ENCODE data around the gene SERP1.

Gene SERP1

DNA sequence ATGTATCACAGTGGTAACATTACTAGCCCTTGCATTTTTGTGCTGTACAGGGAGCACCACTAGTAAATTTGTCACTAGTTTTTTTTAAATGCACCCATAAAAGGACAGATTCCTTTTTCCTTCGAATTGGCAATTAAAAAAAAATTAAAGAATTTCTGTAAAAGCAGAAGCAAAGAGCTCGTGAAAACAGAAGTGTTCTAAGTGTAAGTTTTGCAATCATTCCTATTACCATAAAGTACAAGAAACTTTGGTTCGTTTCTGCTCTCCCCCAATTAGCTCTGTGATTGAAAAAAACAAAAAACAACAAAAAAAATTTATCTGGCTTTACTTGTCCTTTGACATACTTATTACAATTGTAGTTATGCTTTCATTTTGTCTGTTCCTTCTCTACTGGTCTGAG, 5.3 kb downstream of the SERP1 start:
- DNase-seq (ENCODE audit: insufficient read length, low spot score) (no peak), FAIRE-seq (no peak)
- TF ChIP-seq SPI1 (IDR thresholded peaks at IDR 0.05; ENCODE audit: low read depth, low read length) (no peak), POU2F2 (IDR thresholded peaks at IDR 0.05; ENCODE audit: low read depth, low read length) (no peak), PAX5 (IDR thresholded peaks at IDR 0.05; ENCODE audit: insufficient read depth, low read length, severe bottlenecking) (no peak), TAF1 (IDR thresholded peaks at IDR 0.05; ENCODE audit: low read depth, low read length) (no peak), POLR2A (IDR thresholded peaks at IDR 0.05; ENCODE audit: low read depth, low read length) (no peak), POLR2AphosphoS5 (IDR thresholded peaks at IDR 0.05; ENCODE audit: low read depth, low read length) (no peak)

GRCh38 chr3:150540297-150540696, 6.0 kb downstream of the SERP1 start:
- FAIRE-seq (no peak), DNase-seq (ENCODE audit: insufficient read length, low spot score) (no peak)
- TF ChIP-seq POLR2A (IDR thresholded peaks at IDR 0.05; ENCODE audit: low read depth, low read length) = no peak
- TF ChIP-seq SPI1 (IDR thresholded peaks at IDR 0.05; ENCODE audit: low read depth, low read length) = no peak
- TF ChIP-seq PAX5 (IDR thresholded peaks at IDR 0.05; ENCODE audit: insufficient read depth, low read length, severe bottlenecking) = no peak
- no peak for TF ChIP-seq POLR2AphosphoS5 (IDR thresholded peaks at IDR 0.05; ENCODE audit: low read depth, low read length)
- no peak for TF ChIP-seq TAF1 (IDR thresholded peaks at IDR 0.05; ENCODE audit: low read depth, low read length)
- no peak for TF ChIP-seq POU2F2 (IDR thresholded peaks at IDR 0.05; ENCODE audit: low read depth, low read length)

GRCh38 chr3:150538324-150539208, 7.7 kb downstream of the SERP1 start:
- TF ChIP-seq SPI1 (IDR thresholded peaks at IDR 0.05; ENCODE audit: low read depth, low read length) = no peak
- no peak for TF ChIP-seq POLR2AphosphoS5 (IDR thresholded peaks at IDR 0.05; ENCODE audit: low read depth, low read length)
- TF ChIP-seq POLR2A (IDR thresholded peaks at IDR 0.05; ENCODE audit: low read depth, low read length) = no peak; the same call in 1 of the 2 replicates
- no peak for TF ChIP-seq TAF1 (IDR thresholded peaks at IDR 0.05; ENCODE audit: low read depth, low read length)
- TF ChIP-seq PAX5 (IDR thresholded peaks at IDR 0.05; ENCODE audit: insufficient read depth, low read length, severe bottlenecking) = no peak
- no peak for TF ChIP-seq POU2F2 (IDR thresholded peaks at IDR 0.05; ENCODE audit: low read depth, low read length)
- no peak for FAIRE-seq
- DNase-seq (ENCODE audit: insufficient read length, low spot score) = no peak

- DNase-seq (ENCODE audit: insufficient read length, low spot score) = no peak
- TF ChIP-seq TAF1 (IDR thresholded peaks at IDR 0.05; ENCODE audit: low read depth, low read length) = no peak
- TF ChIP-seq POLR2AphosphoS5 (IDR thresholded peaks at IDR 0.05; ENCODE audit: low read depth, low read length) = no peak
- TF ChIP-seq POLR2A (IDR thresholded peaks at IDR 0.05; ENCODE audit: low read depth, low read length) = no peak
- TF ChIP-seq PAX5 (IDR thresholded peaks at IDR 0.05; ENCODE audit: insufficient read depth, low read length, severe bottlenecking) = no peak
- FAIRE-seq = no peak
Measured at GRCh38 chr3:150535204-150535603, 11.1 kb downstream of the SERP1 start.

DNA sequence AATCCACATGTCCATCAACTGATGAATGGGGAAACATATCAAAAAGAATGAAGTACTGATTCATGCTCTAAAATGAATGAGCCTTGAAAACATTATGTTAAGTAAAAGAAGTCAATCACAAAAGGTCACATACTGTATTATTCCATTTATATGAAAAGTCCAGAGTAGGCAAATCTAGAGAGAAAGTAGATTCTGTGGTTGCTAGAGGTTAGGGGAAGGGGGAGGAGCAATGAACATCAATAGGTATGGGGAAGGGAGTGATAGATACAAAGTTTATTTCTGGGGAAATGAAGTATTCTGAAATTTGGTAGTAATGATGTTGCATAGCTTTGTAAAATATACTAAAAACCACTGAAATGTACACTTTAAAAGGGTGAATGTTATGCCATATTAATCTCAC, 14.5 kb downstream of the SERP1 start:
- DNase-seq (ENCODE audit: insufficient read length, low spot score) (no peak), FAIRE-seq (no peak)
- TF ChIP-seq TAF1 (IDR thresholded peaks at IDR 0.05; ENCODE audit: low read depth, low read length) (no peak), POLR2A (IDR thresholded peaks at IDR 0.05; ENCODE audit: low read depth, low read length) (no peak), PAX5 (IDR thresholded peaks at IDR 0.05; ENCODE audit: insufficient read depth, low read length, severe bottlenecking) (no peak), POLR2AphosphoS5 (IDR thresholded peaks at IDR 0.05; ENCODE audit: low read depth, low read length) (no peak)

DNA sequence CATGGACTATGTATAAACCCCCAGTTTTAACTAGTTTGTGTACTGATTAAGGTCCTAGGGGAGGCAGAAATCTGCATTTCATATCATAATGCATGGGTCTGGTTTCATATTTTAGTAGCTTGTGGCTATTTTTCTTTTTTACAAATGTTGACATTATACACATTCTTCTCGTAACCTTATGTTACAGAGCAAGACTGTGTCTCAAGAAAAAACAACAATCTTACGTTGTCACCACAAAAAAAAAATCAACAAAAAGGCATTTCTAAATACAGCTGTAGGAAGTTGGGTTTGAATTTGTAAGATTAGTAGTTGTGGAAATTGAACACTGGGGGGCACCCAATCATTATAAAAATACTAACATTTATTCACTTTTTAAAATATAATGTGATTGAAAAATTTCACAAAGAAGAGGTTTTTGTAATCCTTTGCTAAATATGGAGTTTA, 17.9 kb downstream of the SERP1 start:
- DNase-seq (ENCODE audit: insufficient read length, low spot score) = no peak
- no peak for TF ChIP-seq PAX5 (IDR thresholded peaks at IDR 0.05; ENCODE audit: insufficient read depth, low read length, severe bottlenecking)
- FAIRE-seq = no peak

GRCh38 chr3:150527464-150528255, 18.6 kb downstream of the SERP1 start:
- TF ChIP-seq TAF1 (IDR thresholded peaks at IDR 0.05; ENCODE audit: low read depth, low read length) = no peak
- TF ChIP-seq POLR2A (IDR thresholded peaks at IDR 0.05; ENCODE audit: low read depth, low read length) = no peak
- no peak for TF ChIP-seq SPI1 (IDR thresholded peaks at IDR 0.05; ENCODE audit: low read depth, low read length)
- no peak for TF ChIP-seq POU2F2 (IDR thresholded peaks at IDR 0.05; ENCODE audit: low read depth, low read length)
- FAIRE-seq (no peak), DNase-seq (ENCODE audit: insufficient read length, low spot score) (no peak)

- TF ChIP-seq POU2F2 (IDR thresholded peaks at IDR 0.05; ENCODE audit: low read depth, low read length) (no peak), PAX5 (IDR thresholded peaks at IDR 0.05; ENCODE audit: insufficient read depth, low read length, severe bottlenecking) (no peak), POLR2AphosphoS5 (IDR thresholded peaks at IDR 0.05; ENCODE audit: low read depth, low read length) (no peak), TAF1 (IDR thresholded peaks at IDR 0.05; ENCODE audit: low read depth, low read length) (no peak), POLR2A (IDR thresholded peaks at IDR 0.05; ENCODE audit: low read depth, low read length) (no peak), SPI1 (IDR thresholded peaks at IDR 0.05; ENCODE audit: low read depth, low read length) (no peak)
- DNase-seq (ENCODE audit: insufficient read length, low spot score) (no peak), FAIRE-seq (no peak)
Measured at GRCh38 chr3:150523538-150523937, 22.8 kb downstream of the SERP1 start.

- DNase-seq (ENCODE audit: insufficient read length, low spot score) (no peak), FAIRE-seq (no peak)
- TF ChIP-seq POLR2AphosphoS5 (IDR thresholded peaks at IDR 0.05; ENCODE audit: low read depth, low read length) (no peak), TAF1 (IDR thresholded peaks at IDR 0.05; ENCODE audit: low read depth, low read length) (no peak), PAX5 (IDR thresholded peaks at IDR 0.05; ENCODE audit: insufficient read depth, low read length, severe bottlenecking) (no peak), SPI1 (IDR thresholded peaks at IDR 0.05; ENCODE audit: low read depth, low read length) (no peak), POLR2A (IDR thresholded peaks at IDR 0.05; ENCODE audit: low read depth, low read length) (no peak), POU2F2 (IDR thresholded peaks at IDR 0.05; ENCODE audit: low read depth, low read length) (no peak)
Measured at GRCh38 chr3:150521463-150521862, 24.8 kb downstream of the SERP1 start.
